GM18499 (cell line): ENCODE measurements around the gene PRAMEF18.
"Not testable (repeated sequence)": the region's sequence is repeated elsewhere in the genome, so short reads cannot be mapped to it uniquely, and the experiment has no call there.

Experiments
- ATAC-seq: cut with Tn5 transposase; IDR thresholded peaks from one replicate; pipeline ENCODE4 v1.9.1; 2021; ENCODE audit warnings: moderate number of reproducible peaks; ENCODE audit not compliant: insufficient read depth, unreplicated experiment

The PRAMEF18 gene

GRCh38 chr1:13219203-13219602, 6.8 kb downstream of the PRAMEF18 start:
- ATAC-seq, result not testable (repeated sequence)

DNA sequence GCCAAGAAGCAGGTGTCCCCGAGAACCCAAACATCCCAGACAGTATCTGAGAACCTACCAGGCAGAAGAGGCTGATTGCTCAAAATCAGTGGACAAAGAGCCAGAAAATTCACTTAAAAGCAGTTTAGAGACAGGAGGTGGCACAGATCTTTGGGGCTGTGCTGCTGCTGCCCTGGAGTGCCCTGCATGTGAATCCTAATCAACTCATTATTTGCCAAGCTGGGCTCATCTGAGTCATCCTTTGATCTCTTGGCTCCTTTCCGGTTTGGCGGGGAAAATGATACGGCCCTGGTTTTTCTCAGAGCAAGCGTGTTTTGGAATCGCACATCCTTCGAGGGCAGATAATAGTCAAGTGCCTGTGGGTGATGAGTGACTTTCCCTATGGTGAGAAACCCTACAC, 9.3 kb downstream of the PRAMEF18 start:
- ATAC-seq, result not testable (repeated sequence)

GRCh38 chr1:13208712-13209111, 17.2 kb downstream of the PRAMEF18 start:
- ATAC-seq, result not testable (repeated sequence)

DNA sequence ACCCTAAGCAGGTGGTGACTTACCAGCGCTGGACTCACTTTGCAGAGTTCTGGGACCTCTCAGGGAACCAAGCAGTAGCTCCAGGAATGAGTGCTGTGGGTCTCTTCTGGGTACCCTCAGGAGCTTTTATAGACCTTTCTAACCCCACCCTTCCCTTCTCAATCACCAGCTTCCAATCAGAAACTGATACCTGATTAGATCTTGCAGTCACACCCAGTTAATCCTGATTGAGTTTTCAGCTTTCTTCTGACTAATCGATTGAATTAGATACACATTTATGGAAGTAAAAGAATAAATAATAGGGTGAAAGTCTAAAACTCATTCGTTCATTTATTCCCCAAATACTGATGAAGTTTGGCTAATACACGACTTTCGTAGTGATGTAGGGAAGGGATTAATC, 24.6 kb downstream of the PRAMEF18 start, which contains the start of gene PRAMEF13:
Gene PRAMEF13, minus strand, starts transcription at position 101 of the 400 bp plus-strand sequence. CDS start 1,820 bp downstream, outside the sequence.
- not testable (repeated sequence) for ATAC-seq
